SK-N-SH (cell line): ENCODE data around the gene GHR. TPM values are rescaled to one million over a fixed set of nuclear protein-coding genes. Genes with fewer than 3 reads are reported as not detected.

Source experiments
- CTCF ChIA-PET: fragments of 300-600, 350-600 bp; formaldehyde crosslinking; extraction: SDS; loops from one replicate; lab custom pipeline; 2021; lab: Yijun Ruan, JAX
- POLR2A ChIA-PET: fragments of 350-600 bp; sonication (Branson Sonifier 250); formaldehyde crosslinking; extraction: SDS; loops from one replicate; lab custom pipeline; 2020; ENCODE audit warnings: antibody characterized with exemption, inconsistent platforms; lab: Yijun Ruan, JAX
- DNase-seq: peaks from one replicate; pipeline ENCODE4 v3.0.0; 2012
- H2AFZ ChIP-seq: fragments of 200-600 bp; sonication (generic); 2 replicates; pipeline ENCODE4 v1.8.1; 2016; ENCODE audit warnings: antibody characterized with exemption, mild to moderate bottlenecking, low read depth
- H3F3A ChIP-seq: fragments of 200-600 bp; sonication (generic); replicated peaks from 2 replicates; pipeline ENCODE3; 2016; ENCODE audit warnings: antibody characterized with exemption, mild to moderate bottlenecking; ENCODE audit not compliant: insufficient read depth
- H3K27ac ChIP-seq, 2 experiments: fragments of 200-500 bp in 1 of 2; fragments of 200-600 bp in 1 of 2; sonication (Bioruptor generic) in 1 of 2; sonication (generic), shearing (Covaris generic) in 1 of 2; 2 replicates each; pipeline versions ENCODE4 v1.5.1 to v1.6.1; 2014 to 2016; ENCODE audit warnings: low read depth in 2 of 2, inconsistent platforms in 1 of 2, low read length in 1 of 2, mild to moderate bottlenecking in 1 of 2, mixed read lengths in 1 of 2
- H3K27me3 ChIP-seq: fragments of 200-600 bp; sonication (generic), shearing (Covaris generic); 2 replicates; pipeline ENCODE4 v1.6.1; 2016; ENCODE audit warnings: mixed run types; ENCODE audit not compliant: insufficient read depth
- H3K36me3 ChIP-seq, 2 experiments: fragments of 200-500 bp in 1 of 2; fragments of 200-600 bp in 1 of 2; sonication (Bioruptor generic) in 1 of 2; sonication (generic) in 1 of 2; replicated peaks in 1 of 2; 2 replicates each; pipeline versions ENCODE3 to v1.5.1; 2014 to 2016; ENCODE audit warnings: low read length in 1 of 2, mild to moderate bottlenecking in 1 of 2; ENCODE audit not compliant: insufficient read depth in 2 of 2, control insufficient read depth in 1 of 2
- H3K4me1 ChIP-seq, 2 experiments: fragments of 200-500 bp in 1 of 2; fragments of 200-600 bp in 1 of 2; sonication (Bioruptor generic) in 1 of 2; sonication (generic), shearing (Covaris generic) in 1 of 2; 2 replicates each; pipeline versions ENCODE4 v1.5.1 to v1.6.1; 2014 to 2016; ENCODE audit warnings: low read depth in 1 of 2, low read length in 1 of 2, mixed run types in 1 of 2; ENCODE audit not compliant: insufficient read depth in 2 of 2, control insufficient read depth in 1 of 2
- H3K4me2 ChIP-seq: fragments of 200-600 bp; sonication (generic), shearing (Covaris generic); 2 replicates; pipeline ENCODE4 v1.6.1; 2017; ENCODE audit warnings: mixed run types
- H3K4me3 ChIP-seq, 2 experiments: fragments of 200-500 bp in 1 of 2; fragments of 200-600 bp in 1 of 2; sonication (Bioruptor generic) in 1 of 2; sonication (generic), shearing (Covaris generic) in 1 of 2; 2 replicates each; pipeline versions ENCODE4 v1.5.1 to v1.8.1; 2014 to 2016; ENCODE audit warnings: low read depth in 2 of 2, inconsistent platforms in 1 of 2, low read length in 1 of 2, mild to moderate bottlenecking in 1 of 2, mixed read lengths in 1 of 2, moderate library complexity in 1 of 2
- H3K79me2 ChIP-seq: fragments of 200-600 bp; sonication (generic); 2 replicates; pipeline ENCODE4 v1.8.1; 2017; ENCODE audit warnings: mild to moderate bottlenecking; ENCODE audit not compliant: insufficient read depth
- H3K9ac ChIP-seq: fragments of 200-600 bp; sonication (generic); 2 replicates; pipeline ENCODE4 v1.6.1; 2017; ENCODE audit warnings: mixed run types
- H3K9me2 ChIP-seq: fragments of 200-600 bp; sonication (generic); 2 replicates; pipeline ENCODE4 v1.6.1; 2017; ENCODE audit warnings: mixed run types
- H3K9me3 ChIP-seq: fragments of 200-600 bp; sonication (generic); 2 replicates; pipeline ENCODE4 v1.6.1; 2017; ENCODE audit warnings: mixed run types, mild to moderate bottlenecking, moderate library complexity
- H4K20me1 ChIP-seq: fragments of 200-600 bp; sonication (generic); 2 replicates; pipeline ENCODE4 v1.6.1; 2017; ENCODE audit warnings: mild to moderate bottlenecking, mixed run types; ENCODE audit not compliant: insufficient read depth
- CHD2 ChIP-seq: fragments of 150-350 bp; IDR thresholded peaks from 2 replicates; pipeline ENCODE4 v1.6.1; 2018; ENCODE audit warnings: low read length; ENCODE audit not compliant: partially characterized antibody
- CTCF ChIP-seq: fragments of 200-600 bp; sonication (generic); IDR thresholded peaks from 2 replicates; pipeline ENCODE4 v1.6.1; 2017; ENCODE audit warnings: antibody characterized with exemption, mild to moderate bottlenecking, moderate library complexity
- FOXJ3 ChIP-seq: sonication (generic); formaldehyde crosslinking; IDR thresholded peaks from 2 replicates; pipeline ENCODE4 v1.5.1; 2020; ENCODE audit warnings: mild to moderate bottlenecking, missing genetic modification reagents
- FOXM1 ChIP-seq: IDR thresholded peaks from 2 replicates; pipeline ENCODE4 v1.4.0; 2012; ENCODE audit warnings: low read depth, mild to moderate bottlenecking
- MXI1 ChIP-seq: IDR thresholded peaks from 2 replicates; pipeline ENCODE4 v1.6.1; 2012; ENCODE audit warnings: mild to moderate bottlenecking, low read depth, low read length, improper control_type of control experiment
- NFIC ChIP-seq: IDR thresholded peaks from 2 replicates; pipeline ENCODE4 v1.4.0; 2012; ENCODE audit warnings: borderline replicate concordance
- RAD21 ChIP-seq: IDR thresholded peaks from 2 replicates; pipeline ENCODE4 v1.6.1; 2012; ENCODE audit warnings: mild to moderate bottlenecking, low read length
- RCOR1 ChIP-seq: fragments of 150-350 bp; IDR thresholded peaks from 2 replicates; pipeline ENCODE4 v1.6.1; 2017; ENCODE audit warnings: antibody characterized with exemption, low read length
- SIN3A ChIP-seq: IDR thresholded peaks from 2 replicates; pipeline ENCODE4 v1.6.1; 2012; ENCODE audit warnings: low read depth, mild to moderate bottlenecking, low read length, moderate library complexity, borderline replicate concordance
- SMC3 ChIP-seq: IDR thresholded peaks from 2 replicates; pipeline ENCODE4 v1.6.1; 2012; ENCODE audit warnings: low read depth, low read length, improper control_type of control experiment
- TCF12 ChIP-seq: IDR thresholded peaks from 2 replicates; pipeline ENCODE4 v1.4.0; 2012
- TEAD4 ChIP-seq: IDR thresholded peaks from 2 replicates; pipeline ENCODE4 v1.4.0; 2012; ENCODE audit warnings: mild to moderate bottlenecking, borderline replicate concordance; ENCODE audit not compliant: insufficient read depth
- WGBS: methylation state at CpG from one replicate; pipeline ENCODE4 v1.1.6; 2017; ENCODE audit warnings: low lambda C conversion rate; 5-methylcytosine and 5-hydroxymethylcytosine counted together
- polyA plus RNA-seq, 3 experiments: library from polyadenylated mRNA; depleted of rRNA; stranded (reverse); fragments of >200 nt; gene quantifications; 2 replicates each; pipeline ENCODE4 v1.2.3, GENCODE V29; 2012
- TF ChIP-seq, protein P1 (sequence below): fragments of 150-350 bp; IDR thresholded peaks from 2 replicates; pipeline ENCODE4 v1.6.1; 2016; ENCODE audit warnings: mild to moderate bottlenecking, low read depth, low read length
- TF ChIP-seq, protein P2 (sequence below): IDR thresholded peaks from 2 replicates; pipeline ENCODE4 v1.6.1; 2012; ENCODE audit warnings: mild to moderate bottlenecking, low read depth, low read length, moderate library complexity

The GHR gene
- polyA plus RNA-seq, 1 of the 3 experiments (the other 2 are of a cell fraction): 0.03 TPM

GRCh38 chr5:42629284-42629683 is 206.0 kb downstream of the GHR start:
- CTCF ChIA-PET: no interaction called here
- POLR2A ChIA-PET: no interaction called here

More at GRCh38 chr5:42629284-42629683, 206.0 kb downstream of the GHR start:
- no peaks in the 10 kb centered on the region for H3F3A ChIP-seq
- H3K27ac ChIP-seq: no peak overlapping the region
- H2AFZ ChIP-seq: no peak overlapping the region
- H3K4me3 ChIP-seq: no peak overlapping the region
- 4% methylated on average over 2 of the region's 2 CpGs for WGBS
- TF ChIP-seq CHD2 (no peak), FOXJ3 (CRISPR knock-in tag) (no peak), TEAD4 (no peak), FOXM1 (no peak), TCF12 (no peak), RAD21 (no peak), NFIC (no peak), SMC3 (no peak), MXI1 (no peak), CTCF (no peak), RCOR1 (no peak), SIN3A (no peak)
- TF ChIP-seq, protein P1, sequence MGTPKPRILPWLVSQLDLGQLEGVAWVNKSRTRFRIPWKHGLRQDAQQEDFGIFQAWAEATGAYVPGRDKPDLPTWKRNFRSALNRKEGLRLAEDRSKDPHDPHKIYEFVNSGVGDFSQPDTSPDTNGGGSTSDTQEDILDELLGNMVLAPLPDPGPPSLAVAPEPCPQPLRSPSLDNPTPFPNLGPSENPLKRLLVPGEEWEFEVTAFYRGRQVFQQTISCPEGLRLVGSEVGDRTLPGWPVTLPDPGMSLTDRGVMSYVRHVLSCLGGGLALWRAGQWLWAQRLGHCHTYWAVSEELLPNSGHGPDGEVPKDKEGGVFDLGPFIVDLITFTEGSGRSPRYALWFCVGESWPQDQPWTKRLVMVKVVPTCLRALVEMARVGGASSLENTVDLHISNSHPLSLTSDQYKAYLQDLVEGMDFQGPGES: no peak
- TF ChIP-seq, protein P2, sequence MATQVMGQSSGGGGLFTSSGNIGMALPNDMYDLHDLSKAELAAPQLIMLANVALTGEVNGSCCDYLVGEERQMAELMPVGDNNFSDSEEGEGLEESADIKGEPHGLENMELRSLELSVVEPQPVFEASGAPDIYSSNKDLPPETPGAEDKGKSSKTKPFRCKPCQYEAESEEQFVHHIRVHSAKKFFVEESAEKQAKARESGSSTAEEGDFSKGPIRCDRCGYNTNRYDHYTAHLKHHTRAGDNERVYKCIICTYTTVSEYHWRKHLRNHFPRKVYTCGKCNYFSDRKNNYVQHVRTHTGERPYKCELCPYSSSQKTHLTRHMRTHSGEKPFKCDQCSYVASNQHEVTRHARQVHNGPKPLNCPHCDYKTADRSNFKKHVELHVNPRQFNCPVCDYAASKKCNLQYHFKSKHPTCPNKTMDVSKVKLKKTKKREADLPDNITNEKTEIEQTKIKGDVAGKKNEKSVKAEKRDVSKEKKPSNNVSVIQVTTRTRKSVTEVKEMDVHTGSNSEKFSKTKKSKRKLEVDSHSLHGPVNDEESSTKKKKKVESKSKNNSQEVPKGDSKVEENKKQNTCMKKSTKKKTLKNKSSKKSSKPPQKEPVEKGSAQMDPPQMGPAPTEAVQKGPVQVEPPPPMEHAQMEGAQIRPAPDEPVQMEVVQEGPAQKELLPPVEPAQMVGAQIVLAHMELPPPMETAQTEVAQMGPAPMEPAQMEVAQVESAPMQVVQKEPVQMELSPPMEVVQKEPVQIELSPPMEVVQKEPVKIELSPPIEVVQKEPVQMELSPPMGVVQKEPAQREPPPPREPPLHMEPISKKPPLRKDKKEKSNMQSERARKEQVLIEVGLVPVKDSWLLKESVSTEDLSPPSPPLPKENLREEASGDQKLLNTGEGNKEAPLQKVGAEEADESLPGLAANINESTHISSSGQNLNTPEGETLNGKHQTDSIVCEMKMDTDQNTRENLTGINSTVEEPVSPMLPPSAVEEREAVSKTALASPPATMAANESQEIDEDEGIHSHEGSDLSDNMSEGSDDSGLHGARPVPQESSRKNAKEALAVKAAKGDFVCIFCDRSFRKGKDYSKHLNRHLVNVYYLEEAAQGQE: no peak
- no peak for DNase-seq
- no peaks in the 10 kb centered on the region for H3K79me2 ChIP-seq
- no peaks in the 10 kb centered on the region for H3K36me3 ChIP-seq
- H3K9me3 ChIP-seq: no peaks in the 10 kb centered on the region
- H3K4me1 ChIP-seq: no peaks in the 10 kb centered on the region
- no peak overlapping the region for H3K9ac ChIP-seq
- H3K9me2 ChIP-seq: no peaks in the 10 kb centered on the region
- no peaks in the 10 kb centered on the region for H3K27me3 ChIP-seq
- H4K20me1 ChIP-seq: no peaks in the 10 kb centered on the region
- H3K4me2 ChIP-seq: no peak overlapping the region
